ENCODE results near the gene FHIT.
A peak's percentile ranks its signal among the peaks of the same experiment; 100 is the strongest.

The FHIT gene

DNA sequence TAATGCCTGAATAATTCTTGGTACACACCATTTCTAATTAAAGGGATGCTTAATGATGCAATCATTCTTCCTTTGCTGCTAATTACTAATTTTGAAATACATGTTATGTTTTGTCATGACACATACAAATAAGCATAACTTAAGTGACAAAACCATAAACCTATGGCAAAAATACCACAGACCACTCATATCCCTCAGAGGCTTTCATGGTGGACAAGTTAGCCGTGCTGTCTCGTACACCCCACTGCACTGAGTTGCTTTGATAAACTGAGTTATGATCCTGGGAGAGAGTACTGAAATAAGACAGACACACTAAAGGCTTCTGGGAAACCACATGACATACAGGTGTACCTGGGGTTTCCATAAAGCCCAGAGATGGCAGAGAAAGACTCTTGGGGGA lies 913.8 kb downstream of the FHIT start:
- no peak for DNase-seq (ENCODE audit: low read depth in 2 of 2)

DNA sequence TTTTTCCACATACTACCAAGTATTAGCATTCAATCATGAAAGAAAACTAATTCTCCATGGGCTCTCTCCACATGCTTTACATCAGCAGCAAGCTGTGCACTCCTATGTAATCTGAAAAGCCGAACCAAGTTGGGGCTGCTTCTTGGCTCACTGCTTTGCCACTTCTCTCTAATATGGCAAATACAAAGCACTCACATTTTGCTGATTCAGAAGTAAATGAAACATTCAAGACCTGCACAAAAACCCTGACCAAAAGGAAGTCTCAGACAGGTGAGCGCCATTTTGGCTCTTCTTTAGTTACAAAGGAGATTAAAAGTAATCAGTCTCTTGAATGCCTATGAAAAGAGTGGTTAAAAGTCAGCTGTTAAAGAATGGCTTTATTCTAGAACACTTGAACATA lies 915.2 kb downstream of the FHIT start:
- DNase-seq (ENCODE audit: low read depth in 2 of 2): no peak

DNA sequence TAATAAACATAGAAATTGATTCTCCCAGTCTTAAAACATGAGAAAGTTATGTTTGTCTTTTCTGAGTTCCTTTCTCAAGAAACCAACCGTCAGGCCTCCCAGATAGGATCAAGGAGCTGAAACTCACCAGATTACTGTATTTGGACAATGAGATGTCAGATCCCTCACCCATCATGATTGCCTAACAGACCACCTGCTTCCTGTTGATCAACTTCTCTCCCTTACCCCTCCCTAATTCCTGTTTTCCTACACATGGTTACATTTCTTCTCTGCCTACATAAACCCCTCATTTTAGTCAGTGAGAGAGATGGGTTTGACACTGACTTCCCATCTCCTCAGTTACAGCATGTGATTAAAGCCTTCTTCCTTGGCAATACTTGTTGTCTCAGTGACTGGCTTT lies 917.5 kb downstream of the FHIT start:
- no peak for DNase-seq (ENCODE audit: low read depth in 2 of 2)

DNA sequence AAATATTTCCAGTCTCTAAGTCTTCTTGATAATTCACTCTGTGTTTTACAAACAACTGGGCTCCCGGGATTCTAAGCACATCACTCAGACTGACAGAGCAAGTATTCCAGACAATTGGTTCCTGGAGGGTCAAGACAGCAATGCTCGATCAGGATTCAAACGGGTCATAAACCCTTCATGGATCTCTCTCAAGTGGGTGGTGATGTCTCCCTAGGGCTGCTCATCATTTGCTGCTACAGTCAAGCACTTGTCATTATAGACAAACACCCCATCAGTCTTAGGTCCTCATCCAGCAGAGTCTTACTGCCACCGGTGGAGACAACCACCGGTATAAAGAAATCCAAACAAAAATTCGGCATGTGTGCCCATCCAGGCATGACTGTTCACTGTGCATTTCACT lies 921.1 kb downstream of the FHIT start:
- DNase-seq (ENCODE audit: low read depth in 2 of 2): no peak

DNA sequence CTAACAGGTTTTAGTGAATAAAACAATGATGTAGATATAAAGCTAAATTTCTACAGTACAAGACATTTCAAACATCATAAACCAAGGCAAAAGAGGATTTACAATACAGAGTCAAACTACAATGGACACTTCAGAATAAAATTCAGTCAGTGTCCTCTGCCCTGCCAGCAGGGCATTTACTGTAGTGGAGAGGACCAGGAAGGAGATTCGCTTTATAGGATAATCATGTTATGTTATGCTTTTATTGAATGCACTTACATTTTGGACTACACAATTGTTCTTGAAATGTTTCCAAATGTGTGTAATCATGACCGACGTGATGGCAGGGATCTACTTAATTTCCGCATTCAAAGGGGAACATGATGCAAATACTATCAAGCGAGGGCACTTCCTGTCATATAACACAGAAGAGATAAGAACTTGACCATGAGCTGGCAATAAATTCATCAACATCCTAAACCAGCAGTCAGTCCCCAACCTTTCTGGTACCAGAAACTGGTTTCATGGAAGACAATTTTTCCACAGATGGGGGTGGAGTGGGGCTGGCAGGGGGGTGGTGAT lies 925.6 kb downstream of the FHIT start:
- no peak for DNase-seq (ENCODE audit: low read depth in 2 of 2)

DNA sequence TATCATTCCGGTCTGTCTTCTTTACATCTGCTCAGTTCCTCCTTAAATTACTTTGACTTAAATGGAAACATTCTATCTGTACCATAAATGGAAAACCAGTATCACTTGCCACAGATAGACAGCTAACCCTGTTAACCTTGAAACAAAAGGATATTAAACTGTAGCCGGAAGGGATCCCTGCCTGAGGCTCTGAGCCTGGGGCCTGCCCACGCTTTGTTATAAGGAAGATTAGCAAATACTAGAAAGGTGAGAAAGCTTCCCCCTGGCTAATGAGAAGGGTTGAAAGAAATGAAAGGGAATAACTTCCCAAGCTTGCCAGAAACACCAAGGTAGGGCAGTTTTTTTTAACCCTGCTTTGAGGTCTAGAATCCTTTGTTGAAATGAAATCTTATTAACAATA lies 927.6 kb downstream of the FHIT start:
- DNase-seq (ENCODE audit: low read depth in 2 of 2): no peak

DNA sequence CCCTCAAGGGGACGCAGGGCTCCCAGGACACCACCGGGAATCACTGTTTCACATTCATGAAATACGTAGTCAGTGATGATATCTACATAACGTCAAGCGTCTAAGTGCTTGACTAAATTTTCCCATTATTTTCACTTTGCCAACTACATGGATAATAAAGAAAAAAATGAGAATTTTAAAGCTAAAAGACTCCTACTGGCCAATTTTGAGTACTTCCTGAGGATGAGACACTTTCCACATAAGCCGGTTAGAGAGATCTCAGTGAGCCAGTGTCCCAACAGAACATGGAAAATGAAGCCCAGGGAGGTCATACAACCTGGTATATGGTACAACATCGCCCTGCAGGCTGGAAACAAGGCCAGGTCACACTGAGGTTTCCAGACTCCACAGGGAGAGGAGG lies 928.1 kb downstream of the FHIT start:
- no peak for DNase-seq (ENCODE audit: low read depth in 2 of 2)

DNA sequence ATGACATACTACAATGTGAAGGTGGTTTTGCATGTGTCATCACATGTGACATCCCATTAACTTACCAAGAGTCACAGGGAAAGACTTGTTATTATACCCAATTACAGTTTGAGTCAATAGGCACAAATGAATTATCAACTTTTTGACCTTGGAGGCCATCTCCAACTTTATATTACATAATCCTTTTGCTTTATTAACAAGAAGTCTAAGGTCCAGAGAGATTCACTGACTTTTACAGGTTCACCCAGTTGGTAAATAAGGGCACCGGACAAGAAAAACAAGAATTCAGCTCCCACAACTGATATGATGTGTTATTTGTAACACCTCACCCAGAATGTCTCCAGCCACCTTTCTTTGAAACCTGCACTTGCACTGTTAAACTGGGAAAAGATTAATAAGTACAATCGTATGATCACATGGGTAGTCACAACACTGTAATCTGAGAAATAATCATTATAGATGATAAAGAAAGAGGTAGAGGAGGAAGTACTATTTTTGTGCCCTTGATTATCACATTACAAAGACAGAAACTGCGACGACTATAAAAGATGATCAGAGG lies 928.9 kb downstream of the FHIT start:
- DNase-seq (ENCODE audit: low read depth in 2 of 2): no peak

DNA sequence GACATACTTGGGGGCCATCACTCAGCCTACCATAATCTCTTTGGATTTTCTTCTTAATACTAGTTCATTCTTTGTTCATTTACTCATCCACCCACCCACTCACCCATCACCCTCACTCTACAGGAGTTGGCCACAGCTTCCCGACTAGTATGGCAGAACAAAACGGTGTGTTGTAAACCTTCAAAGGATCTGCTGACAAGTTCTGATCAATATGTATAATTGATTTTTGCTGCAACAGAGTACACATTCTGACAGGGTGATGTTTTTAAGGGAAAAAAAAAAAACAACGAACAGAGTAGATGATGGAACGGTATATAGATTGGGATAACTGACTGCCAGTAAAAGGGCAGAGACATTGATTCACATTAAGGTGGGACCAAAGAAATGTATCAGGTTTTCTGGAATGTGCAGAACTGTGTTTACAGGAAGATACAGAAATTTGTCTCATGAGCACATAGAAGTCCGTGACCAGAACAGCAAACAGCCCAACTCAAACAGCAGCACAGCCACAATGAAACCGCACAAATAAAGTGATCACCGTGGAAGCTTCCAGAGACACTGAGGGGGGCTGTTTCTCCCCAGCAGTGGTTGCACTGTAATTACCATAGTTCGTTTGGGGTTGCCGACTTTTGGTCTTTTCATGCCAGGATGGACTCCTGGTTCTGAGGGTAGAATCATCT lies 931.9 kb downstream of the FHIT start:
- DNase-seq (ENCODE audit: low read depth in 2 of 2): no peak

DNA sequence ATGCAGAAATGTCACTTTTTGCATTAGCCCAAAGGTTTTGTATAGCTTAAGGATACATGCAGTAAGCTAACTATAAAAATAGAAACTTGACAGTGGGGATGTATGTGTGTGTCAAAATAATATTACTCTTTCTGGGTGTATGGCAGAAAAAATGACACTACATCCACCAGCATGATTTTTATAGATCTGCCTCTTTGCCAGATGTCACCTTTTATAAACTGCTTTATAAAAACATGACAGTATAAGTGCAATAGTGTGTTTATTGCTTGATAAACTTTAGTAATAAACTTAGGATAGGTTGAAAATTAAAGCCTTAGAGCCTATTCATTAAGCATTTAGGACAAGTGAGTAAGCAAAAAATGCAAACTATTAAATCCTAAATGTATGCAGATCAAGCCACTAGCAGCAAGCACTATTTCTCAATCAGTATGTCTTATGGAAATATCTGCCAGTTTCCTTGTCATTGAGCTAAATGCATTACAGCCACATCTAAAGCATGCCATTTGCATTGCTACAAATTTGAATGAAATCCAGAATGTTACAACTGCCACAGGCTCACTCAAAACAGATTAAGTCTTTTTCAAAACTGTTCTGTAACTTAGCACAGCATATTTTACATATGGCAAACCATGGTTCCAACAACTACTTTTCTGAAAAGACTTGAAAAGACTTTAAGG lies 935.0 kb downstream of the FHIT start:
- peak; percentile 89 for DNase-seq (ENCODE audit: low read depth in 2 of 2)

DNA sequence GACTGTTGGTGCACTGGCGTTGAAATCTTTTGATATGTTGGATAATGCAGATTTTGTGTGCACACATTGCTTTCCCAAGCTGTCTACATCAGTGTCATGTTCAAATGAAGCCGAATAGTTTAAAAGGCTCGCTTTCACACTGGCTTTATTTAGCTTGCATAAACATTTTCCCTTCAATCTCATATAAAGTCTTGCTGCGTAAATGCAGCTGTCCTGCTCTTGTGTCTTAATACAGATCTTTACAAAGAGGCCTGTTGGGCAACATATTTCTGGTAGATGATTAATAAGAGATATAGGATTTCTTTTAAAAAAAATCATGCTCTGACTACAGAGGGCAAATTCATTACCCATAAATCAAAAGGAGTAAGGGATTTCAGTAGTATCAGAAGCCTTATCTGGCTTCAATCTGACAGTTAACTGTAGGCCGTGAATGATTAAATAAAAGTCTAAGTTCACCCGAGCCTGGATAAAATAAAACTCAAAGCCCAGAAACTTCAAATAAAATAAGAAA lies 937.2 kb downstream of the FHIT start:
- DNase-seq (ENCODE audit: low read depth in 2 of 2): no peak

DNA sequence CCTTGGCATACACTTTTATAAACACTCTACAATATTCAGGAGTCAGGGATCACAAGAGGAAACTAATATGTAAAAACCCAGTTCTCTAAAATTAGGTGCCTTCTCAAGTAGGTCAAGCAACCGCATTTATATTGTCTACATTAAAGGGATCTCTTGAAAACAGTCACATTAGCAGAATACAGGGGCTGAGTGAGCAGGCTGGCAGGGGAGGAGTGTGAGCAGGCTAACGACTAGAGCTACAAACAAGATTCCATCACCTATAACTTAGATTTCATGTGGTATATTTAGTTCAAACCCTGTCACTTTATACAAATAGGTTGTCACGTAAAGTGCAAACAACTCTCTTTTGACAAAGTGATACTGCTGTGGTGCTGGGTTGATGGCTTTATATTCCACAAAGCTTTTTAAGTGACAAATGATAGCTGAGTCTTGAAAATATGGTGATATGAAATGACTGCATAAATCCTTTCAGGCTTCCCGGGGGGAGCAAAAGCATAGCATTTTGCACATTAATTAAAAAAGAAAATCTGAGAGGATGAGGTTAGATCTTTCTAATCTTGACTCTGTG lies 937.9 kb downstream of the FHIT start:
- no peak for DNase-seq (ENCODE audit: low read depth in 2 of 2)

DNA sequence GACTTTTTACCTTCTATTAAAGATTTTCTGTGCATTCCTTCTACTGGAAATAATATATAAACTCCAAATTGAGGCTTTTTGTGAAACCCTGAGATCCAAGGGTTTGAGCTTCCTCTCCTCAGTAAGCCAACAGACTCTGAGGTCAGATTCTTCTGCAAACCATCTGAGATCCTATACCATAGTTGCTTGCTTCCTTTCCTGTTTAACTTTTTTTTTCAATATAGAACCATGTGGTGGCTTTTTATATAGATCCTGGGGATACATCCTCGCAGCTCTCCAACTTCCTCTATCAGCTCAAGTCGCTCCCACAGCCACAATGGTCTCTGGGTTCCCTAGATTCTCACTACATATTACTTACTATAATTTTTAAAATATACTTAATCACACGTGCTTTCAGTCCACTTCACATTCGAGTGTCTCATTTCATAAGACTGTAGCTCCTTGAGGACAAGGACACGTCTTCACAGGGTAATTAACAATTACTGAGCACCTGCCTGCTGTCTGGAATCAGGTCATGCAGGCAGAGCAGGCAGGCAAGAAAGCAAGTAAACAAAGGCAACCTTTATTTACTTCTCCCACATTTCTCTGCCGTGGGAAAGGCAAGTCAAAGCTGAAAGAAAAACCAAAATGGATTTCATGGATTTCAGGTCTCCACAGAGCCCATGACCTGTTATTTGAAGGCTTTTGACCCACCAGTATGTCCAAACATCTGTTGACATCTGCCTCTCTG lies 941.5 kb downstream of the FHIT start:
- DNase-seq (ENCODE audit: low read depth in 2 of 2): no peak

DNA sequence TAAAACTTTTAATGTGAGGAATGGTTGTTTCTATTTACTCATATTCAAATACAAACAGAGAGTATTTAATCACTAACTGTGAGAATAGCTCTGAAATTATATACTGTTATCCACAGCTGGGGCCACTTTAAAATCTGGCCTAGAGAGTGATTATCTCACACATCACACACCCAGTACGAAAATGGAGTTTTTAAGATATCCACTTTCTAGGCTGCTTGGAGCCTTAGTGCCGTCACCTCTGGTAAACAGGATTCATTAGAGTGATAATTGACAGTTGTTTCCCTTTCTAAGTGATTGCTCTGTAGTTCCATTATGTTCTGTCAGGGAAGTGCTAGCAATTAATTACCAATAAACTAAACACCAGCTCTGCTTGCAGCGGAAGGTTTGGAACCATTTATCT lies 942.4 kb downstream of the FHIT start:
- no peak for DNase-seq (ENCODE audit: low read depth in 2 of 2)

DNA sequence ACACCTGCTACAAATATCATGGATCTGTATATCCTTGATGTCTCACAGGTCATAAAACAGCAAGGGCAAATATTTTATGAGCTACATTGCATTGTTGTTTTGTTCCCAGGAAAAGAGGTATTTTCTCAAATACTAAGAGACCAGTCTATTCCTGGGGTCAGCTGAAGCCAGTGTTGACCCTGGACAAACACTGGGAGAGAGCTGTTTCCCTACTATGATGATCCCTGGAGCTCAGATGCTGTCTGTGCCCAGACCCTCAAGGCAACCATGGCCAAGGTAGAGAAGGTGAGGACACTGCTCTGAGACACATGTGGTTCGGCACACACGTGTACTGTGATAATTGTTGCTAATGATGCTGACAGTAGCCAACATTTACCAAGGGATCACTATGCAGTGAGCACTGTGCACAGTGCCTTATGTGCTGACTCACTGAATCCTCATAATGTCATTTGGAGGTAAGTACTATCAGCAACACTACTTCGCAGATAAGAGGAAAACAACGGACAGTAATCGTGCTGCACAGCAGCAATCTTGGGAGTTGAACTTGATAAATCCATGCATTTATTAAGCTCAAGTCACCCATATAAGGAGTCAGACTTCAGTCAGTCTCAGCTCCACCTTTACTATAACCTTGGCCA lies 943.6 kb downstream of the FHIT start:
- DNase-seq (ENCODE audit: low read depth in 2 of 2): no peak

DNA sequence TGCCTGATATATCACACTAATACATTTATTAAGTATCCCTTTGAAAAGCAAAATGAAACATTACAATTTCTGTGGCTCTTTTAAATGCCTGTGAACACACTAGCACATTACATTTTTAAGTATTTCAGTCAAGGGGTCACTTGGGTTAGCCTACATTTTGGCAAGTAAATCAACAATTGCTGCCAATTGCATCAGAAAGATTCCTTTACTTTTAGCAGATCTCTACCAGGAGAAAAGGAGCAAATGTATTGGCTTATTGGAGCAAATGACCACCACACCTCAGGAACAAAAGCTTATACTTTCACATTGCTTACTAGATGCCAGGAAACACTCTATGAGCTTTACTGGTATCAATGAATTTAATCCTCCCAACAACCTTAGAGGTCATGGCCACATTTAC lies 947.1 kb downstream of the FHIT start:
- peak; percentile 85 to 91 for DNase-seq (ENCODE audit: low read depth in 2 of 2)

DNA sequence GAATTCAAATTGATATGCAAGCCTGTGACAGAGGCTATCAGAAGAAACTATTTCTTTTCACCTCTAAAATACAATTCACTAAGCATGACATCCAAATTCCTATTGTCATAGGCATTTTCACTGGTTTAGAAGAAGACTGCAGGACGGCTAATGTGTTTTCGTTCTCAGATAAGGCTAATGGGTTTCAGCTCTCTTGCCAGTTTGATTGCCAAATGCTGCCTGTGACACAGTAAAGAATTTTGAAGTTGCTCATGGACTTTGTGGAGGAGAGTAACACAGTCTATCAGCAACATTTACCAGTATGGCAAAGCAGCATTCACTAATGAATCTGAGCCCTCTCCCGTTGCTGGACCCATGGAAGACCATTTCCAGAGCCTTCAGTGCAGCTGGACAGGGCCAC lies 948.1 kb downstream of the FHIT start:
- DNase-seq (ENCODE audit: low read depth in 2 of 2): no peak

DNA sequence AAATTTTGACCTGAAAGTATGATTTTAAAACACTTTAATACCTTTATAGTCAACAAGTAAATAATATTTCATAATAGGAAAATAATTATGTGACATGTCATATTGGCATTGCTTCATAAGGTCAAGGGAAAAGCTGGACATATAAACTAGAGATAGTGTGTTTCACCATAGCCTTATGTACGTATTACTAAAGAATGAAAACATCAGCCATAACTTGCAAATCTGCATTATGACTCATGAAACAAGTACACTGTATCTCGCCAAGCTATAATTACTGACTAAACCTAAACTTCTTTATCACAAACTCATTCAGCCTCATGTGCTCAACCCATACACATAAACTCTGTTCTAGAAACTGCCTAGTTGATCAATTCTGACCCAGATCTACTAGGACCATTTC lies 950.1 kb downstream of the FHIT start:
- peak; percentile 42 to 58 for DNase-seq (ENCODE audit: low read depth in 2 of 2)

DNA sequence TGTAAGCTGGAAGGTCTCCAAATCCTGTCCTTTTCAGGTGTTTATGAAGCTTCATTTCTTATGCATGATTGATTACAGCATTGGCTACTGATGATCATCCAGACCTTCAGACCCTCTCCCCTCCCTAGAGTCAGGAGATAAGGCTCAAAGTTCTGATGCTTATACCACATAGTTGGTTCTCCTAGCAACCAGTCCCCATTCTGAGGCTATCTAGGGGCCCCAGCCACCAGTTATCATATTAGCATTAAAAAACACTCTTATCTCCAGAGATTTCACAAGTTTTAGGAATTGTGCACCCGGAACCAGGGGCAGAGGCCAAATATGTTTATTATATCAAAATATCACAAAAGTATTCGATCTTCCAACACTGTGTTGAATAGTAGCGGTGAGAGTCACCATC lies 953.1 kb downstream of the FHIT start:
- DNase-seq (ENCODE audit: low read depth in 2 of 2): no peak

DNA sequence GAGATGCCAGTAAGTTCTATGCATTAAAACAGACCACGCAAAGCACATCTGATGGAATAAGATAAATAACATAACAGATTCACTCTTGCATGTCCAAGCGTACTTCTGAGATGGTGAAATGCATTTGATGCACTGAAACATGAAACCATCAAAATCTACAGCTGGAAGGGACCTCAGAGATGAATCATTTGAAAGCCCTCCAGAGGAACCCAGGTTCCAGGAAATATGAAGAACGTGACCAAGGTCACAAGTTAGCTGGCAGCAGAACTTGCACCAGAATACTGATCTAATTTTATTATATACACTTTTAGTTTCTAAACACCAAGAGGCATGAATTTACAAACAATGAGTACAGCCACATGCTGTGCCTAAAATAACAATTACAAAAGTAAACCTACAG lies 957.1 kb downstream of the FHIT start:
- peak; percentile 41 to 50 for DNase-seq (ENCODE audit: low read depth in 2 of 2)

DNA sequence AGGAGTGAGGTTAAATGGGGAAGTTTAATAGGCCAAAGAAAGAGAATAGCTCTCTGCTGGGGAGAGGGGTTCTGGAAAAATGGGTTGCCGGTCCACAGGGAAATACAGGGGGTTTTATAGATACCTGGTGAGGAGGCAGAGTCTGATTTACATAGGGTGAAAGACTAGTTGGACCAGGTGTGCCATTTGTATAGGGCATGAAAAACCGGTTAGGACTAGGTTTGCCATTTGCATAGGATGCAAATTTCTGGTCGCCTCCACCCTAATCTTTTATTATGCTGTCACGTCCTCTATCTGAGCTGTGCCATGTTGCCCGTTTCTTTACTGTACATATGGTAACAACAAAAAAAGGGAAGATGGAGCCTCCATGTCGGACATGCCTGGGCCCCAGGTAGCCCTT lies 960.1 kb downstream of the FHIT start:
- DNase-seq (ENCODE audit: low read depth in 2 of 2): no peak

DNA sequence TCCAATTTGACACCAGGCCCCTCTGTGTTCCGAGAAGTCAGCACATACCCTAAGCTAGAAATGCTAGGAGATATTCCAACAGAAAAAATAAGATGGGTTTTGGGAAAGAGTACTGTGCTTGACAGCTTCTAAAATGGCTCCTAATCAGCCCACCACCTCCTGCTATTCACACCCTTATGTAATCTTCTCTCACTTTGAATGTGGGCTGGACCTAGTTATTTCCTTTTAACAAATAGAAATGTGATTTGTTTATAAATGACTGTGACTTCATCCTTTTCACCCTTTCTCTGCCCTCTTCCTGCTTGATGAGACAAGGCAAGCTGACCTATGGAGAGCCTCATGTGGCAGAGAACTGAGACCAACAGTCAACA lies 961.1 kb downstream of the FHIT start:
- no peak for DNase-seq (ENCODE audit: low read depth in 2 of 2)

All from fibroblast of skin of left biceps (primary cell).